ENCODE data around the gene ALDH1A2.

ALDH1A2 gene

GRCh38 chr15:57941816-57942215, 123.7 kb downstream of the ALDH1A2 start:
- DNase-seq: no peak

GRCh38 chr15:57932348-57932747, 133.2 kb downstream of the ALDH1A2 start:
- no peak for DNase-seq

- DNase-seq: no peak
Observed at GRCh38 chr15:57931570-57931969, 133.9 kb downstream of the ALDH1A2 start.

- no peak for DNase-seq
Observed at GRCh38 chr15:57927091-57927631, 138.3 kb downstream of the ALDH1A2 start.

- no peak for DNase-seq
Observed at GRCh38 chr15:57925650-57926049, 139.9 kb downstream of the ALDH1A2 start.

GRCh38 chr15:57924598-57924997, 140.9 kb downstream of the ALDH1A2 start:
- no peak for DNase-seq

GRCh38 chr15:57923750-57924149, 141.8 kb downstream of the ALDH1A2 start:
- no peak for DNase-seq

- no peak for DNase-seq
Observed at GRCh38 chr15:57923306-57923705, 142.2 kb downstream of the ALDH1A2 start.

GRCh38 chr15:57922776-57923175, 142.7 kb downstream of the ALDH1A2 start:
- no peak for DNase-seq

GRCh38 chr15:57921371-57921770, 144.1 kb downstream of the ALDH1A2 start:
- DNase-seq: no peak

- no peak for DNase-seq
Observed at GRCh38 chr15:57920911-57921310, 144.6 kb downstream of the ALDH1A2 start.

- no peak for DNase-seq
Observed at GRCh38 chr15:57919754-57920153, 145.8 kb downstream of the ALDH1A2 start.

- DNase-seq: no peak
Observed at GRCh38 chr15:57917998-57918397, 147.5 kb downstream of the ALDH1A2 start.

GRCh38 chr15:57916695-57917094, 148.8 kb downstream of the ALDH1A2 start:
- no peak for DNase-seq

GRCh38 chr15:57915827-57916531, 149.5 kb downstream of the ALDH1A2 start:
- DNase-seq: no peak

GRCh38 chr15:57914350-57915055, 151.0 kb downstream of the ALDH1A2 start:
- DNase-seq: no peak

- DNase-seq: no peak
Observed at GRCh38 chr15:57911247-57911646, 154.3 kb downstream of the ALDH1A2 start.

- DNase-seq: no peak
Observed at GRCh38 chr15:57910672-57911071, 154.8 kb downstream of the ALDH1A2 start.

- DNase-seq: no peak
Observed at GRCh38 chr15:57909388-57909787, 156.1 kb downstream of the ALDH1A2 start.

- no peak for DNase-seq
Observed at GRCh38 chr15:57903626-57904025, 161.9 kb downstream of the ALDH1A2 start.
